Mesendoderm (in vitro differentiated cells): Measurements from ENCODE around the gene ZGLP1.
A peak's percentile ranks its signal among the peaks of the same experiment; 100 is the strongest.

Experiments
- DNase-seq: peaks from one replicate; pipeline ENCODE4 v3.0.0; 2013
- H2AK5ac ChIP-seq: 2 replicates; pipeline ENCODE4 v1.6.1; 2013; ENCODE audit warnings: low read length, inconsistent platforms
- H2BK120ac ChIP-seq: 2 replicates; pipeline ENCODE4 v1.6.1; 2013; ENCODE audit warnings: low read depth, mild to moderate bottlenecking, low read length, moderate library complexity, mixed read lengths
- H2BK15ac ChIP-seq: replicated peaks from 2 replicates; pipeline ENCODE4 v1.6.1; 2013; ENCODE audit warnings: low read depth, mild to moderate bottlenecking, moderate library complexity
- H2BK5ac ChIP-seq: 2 replicates; pipeline ENCODE4 v1.6.1; 2013; ENCODE audit warnings: low read length, inconsistent platforms
- H3K18ac ChIP-seq: 2 replicates; pipeline ENCODE4 v1.6.1; 2013; ENCODE audit warnings: mild to moderate bottlenecking, low read length, mixed read lengths
- H3K23ac ChIP-seq: one replicate; pipeline ENCODE4 v1.6.1; 2013; ENCODE audit warnings: low read length
- H3K27ac ChIP-seq: 2 replicates; pipeline ENCODE4 v1.5.1; 2013; ENCODE audit warnings: low read depth, mild to moderate bottlenecking, inconsistent platforms, low read length, moderate library complexity
- H3K27me3 ChIP-seq: 2 replicates; pipeline ENCODE4 v1.6.1; 2013; ENCODE audit warnings: low read length, control low read depth, mild to moderate bottlenecking, inconsistent platforms; ENCODE audit not compliant: insufficient read depth, poor library complexity
- H3K36me3 ChIP-seq: 2 replicates; pipeline ENCODE4 v1.6.1; 2013; ENCODE audit warnings: low read length, inconsistent platforms; ENCODE audit not compliant: control insufficient read depth, insufficient read depth
- H3K4ac ChIP-seq: one replicate; pipeline ENCODE4 v1.6.1; 2013; ENCODE audit warnings: low read depth, mild to moderate bottlenecking, low read length, moderate library complexity
- H3K4me1 ChIP-seq: 2 replicates; pipeline ENCODE4 v1.6.1; 2013; ENCODE audit warnings: low read depth, low read length, inconsistent platforms; ENCODE audit not compliant: control insufficient read depth
- H3K4me2 ChIP-seq: 2 replicates; pipeline ENCODE4 v1.6.1; 2013; ENCODE audit warnings: low read length
- H3K4me3 ChIP-seq: 2 replicates; pipeline ENCODE4 v1.5.1; 2013; ENCODE audit warnings: mild to moderate bottlenecking, low read length
- H3K56ac ChIP-seq: one replicate; pipeline ENCODE4 v1.6.1; 2013; ENCODE audit warnings: low read length
- H3K79me1 ChIP-seq: 2 replicates; pipeline ENCODE4 v1.6.1; 2013; ENCODE audit warnings: low read length, inconsistent platforms
- H3K79me2 ChIP-seq: 2 replicates; pipeline ENCODE4 v1.6.1; 2013; ENCODE audit warnings: mild to moderate bottlenecking, low read length; ENCODE audit not compliant: control insufficient read depth, insufficient read depth
- H3K9ac ChIP-seq: 2 replicates; pipeline ENCODE4 v1.6.1; 2013; ENCODE audit warnings: low read length, inconsistent platforms
- H4K5ac ChIP-seq: one replicate; pipeline ENCODE4 v1.6.1; 2013; ENCODE audit warnings: low read length
- H4K8ac ChIP-seq: one replicate; pipeline ENCODE4 v1.6.1; 2013; ENCODE audit warnings: low read depth, mild to moderate bottlenecking, control low read depth, low read length, moderate library complexity
- WGBS: extraction: QIAGEN DNeasy Blood & Tissue Kit; methylation state at CpG from one replicate; pipeline ENCODE4 v1.1.7; 2013; ENCODE audit warnings: low lambda C conversion rate, missing lambda C conversion rate; ENCODE audit not compliant: insufficient coverage; ENCODE audit errors: extremely low coverage; 5-methylcytosine and 5-hydroxymethylcytosine counted together

The ZGLP1 gene

GRCh38 chr19:10289836-10290356 is 19.7 kb downstream of the ZGLP1 start, which contains the start of gene ICAM5:
ICAM5 (plus strand) TSS chr19:10289952; CDS start chr19:10290044, 92 bp downstream.
- Histone ChIP-seq H3K4me1 (peaks cover 5% of the 10 kb centered on the region), H3K9ac (peak within 1 kb of the TSS; percentile 36), H3K27ac (no peak within 1 kb of the TSS), H2BK15ac (no peak within 1 kb of the TSS), H3K18ac (no peak within 1 kb of the TSS), H2BK5ac (no peak within 1 kb of the TSS), H3K79me1 (no peaks in the 10 kb centered on the region), H3K23ac (peak within 1 kb of the TSS; percentile 66), H3K4me2 (peak within 1 kb of the TSS; percentile 80), H4K5ac (no peak within 1 kb of the TSS), H3K56ac (peak within 1 kb of the TSS; percentile 81), H3K36me3 (no peaks in the 10 kb centered on the region), H2BK120ac (no peak within 1 kb of the TSS), H2AK5ac (no peak within 1 kb of the TSS), H3K79me2 (no peaks in the 10 kb centered on the region), H3K27me3 (peaks cover 43% of the 10 kb centered on the region), H3K4me3 (peak within 1 kb of the TSS; percentile 7), H3K4ac (no peak within 1 kb of the TSS), H4K8ac (no peak within 1 kb of the TSS)
- no CpG with 5 or more reads among the region's 45 CpGs for WGBS
- no peak for DNase-seq

GRCh38 chr19:10289167-10289835 is 20.3 kb downstream of the ZGLP1 start:
- H3K27me3 ChIP-seq: peaks cover 43% of the 10 kb centered on the region
- peak overlapping the region; percentile 80 for H3K4me2 ChIP-seq
- H3K79me2 ChIP-seq: no peaks in the 10 kb centered on the region
- no peak overlapping the region for H3K23ac ChIP-seq
- WGBS: no CpG with 5 or more reads among the region's 50 CpGs
- peak overlapping the region; percentile 81 for H3K56ac ChIP-seq
- H3K9ac ChIP-seq: no peak overlapping the region
- peaks cover 5% of the 10 kb centered on the region for H3K4me1 ChIP-seq
- H3K18ac ChIP-seq: no peak overlapping the region
- peak; percentile 58 for DNase-seq
- no peak overlapping the region for H2BK15ac ChIP-seq
- no peaks in the 10 kb centered on the region for H3K36me3 ChIP-seq
- H3K4me3 ChIP-seq: peak overlapping the region; percentile 7
- no peak overlapping the region for H4K8ac ChIP-seq
- H2BK5ac ChIP-seq: no peak overlapping the region
- H3K79me1 ChIP-seq: no peaks in the 10 kb centered on the region
- no peak overlapping the region for H2BK120ac ChIP-seq
- H2AK5ac ChIP-seq: no peak overlapping the region
- no peak overlapping the region for H3K4ac ChIP-seq
- no peak overlapping the region for H4K5ac ChIP-seq
- no peak overlapping the region for H3K27ac ChIP-seq

GRCh38 chr19:10288662-10289166 is 20.9 kb downstream of the ZGLP1 start:
- no peak overlapping the region for H4K5ac ChIP-seq
- DNase-seq: peak; percentile 67
- no peak overlapping the region for H3K18ac ChIP-seq
- peak overlapping the region; percentile 81 for H3K56ac ChIP-seq
- no peak overlapping the region for H3K4me3 ChIP-seq
- no peak overlapping the region for H2BK5ac ChIP-seq
- peaks cover 38% of the 10 kb centered on the region for H3K27me3 ChIP-seq
- H2AK5ac ChIP-seq: no peak overlapping the region
- H3K79me2 ChIP-seq: no peaks in the 10 kb centered on the region
- WGBS: no CpG with 5 or more reads among the region's 23 CpGs
- no peak overlapping the region for H3K23ac ChIP-seq
- peaks cover 5% of the 10 kb centered on the region for H3K4me1 ChIP-seq
- H2BK15ac ChIP-seq: no peak overlapping the region
- H3K79me1 ChIP-seq: no peaks in the 10 kb centered on the region
- no peak overlapping the region for H3K4ac ChIP-seq
- no peak overlapping the region for H2BK120ac ChIP-seq
- no peaks in the 10 kb centered on the region for H3K36me3 ChIP-seq
- H3K9ac ChIP-seq: peak overlapping the region; percentile 42
- H4K8ac ChIP-seq: no peak overlapping the region
- H3K4me2 ChIP-seq: peak overlapping the region; percentile 80
- no peak overlapping the region for H3K27ac ChIP-seq

- H3K27me3 ChIP-seq: peaks cover 31% of the 10 kb centered on the region
Observed at GRCh38 chr19:10286803-10287737, 22.5 kb downstream of the ZGLP1 start, which contains the start of gene ICAM4. ICAM4 (plus strand) TSS chr19:10286955; CDS start chr19:10287013, 58 bp downstream.

GRCh38 chr19:10285393-10285792 is 24.2 kb downstream of the ZGLP1 start:
- DNase-seq: no peak
- H3K18ac ChIP-seq: no peak overlapping the region
- peaks cover 15% of the 10 kb centered on the region for H3K27me3 ChIP-seq
- peaks cover 2% of the 10 kb centered on the region for H3K4me1 ChIP-seq
- no peak overlapping the region for H4K5ac ChIP-seq
- no peak overlapping the region for H2BK5ac ChIP-seq
- no peaks in the 10 kb centered on the region for H3K79me1 ChIP-seq
- H3K23ac ChIP-seq: no peak overlapping the region
- WGBS: no CpG with 5 or more reads among the region's 4 CpGs
- H2AK5ac ChIP-seq: no peak overlapping the region
- no peak overlapping the region for H2BK15ac ChIP-seq
- no peak overlapping the region for H3K4me2 ChIP-seq
- no peak overlapping the region for H3K56ac ChIP-seq
- H3K79me2 ChIP-seq: no peaks in the 10 kb centered on the region
- no peak overlapping the region for H3K4ac ChIP-seq
- no peak overlapping the region for H3K9ac ChIP-seq
- H3K4me3 ChIP-seq: no peak overlapping the region
- H3K27ac ChIP-seq: no peak overlapping the region
- H2BK120ac ChIP-seq: no peak overlapping the region
- no peaks in the 10 kb centered on the region for H3K36me3 ChIP-seq
- H4K8ac ChIP-seq: no peak overlapping the region

More at GRCh38 chr19:10286803-10287737, 22.5 kb downstream of the ZGLP1 start, which contains the start of gene ICAM4:
- Histone ChIP-seq H2AK5ac (no peak within 1 kb of the TSS), H3K4me2 (peak within 1 kb of the TSS; percentile 75), H3K36me3 (no peaks in the 10 kb centered on the region), H3K4me3 (no peak within 1 kb of the TSS), H3K27ac (no peak within 1 kb of the TSS), H3K9ac (peak within 1 kb of the TSS; percentile 55), H3K18ac (no peak within 1 kb of the TSS), H3K4ac (no peak within 1 kb of the TSS), H3K56ac (peak within 1 kb of the TSS; percentile 83), H4K5ac (no peak within 1 kb of the TSS), H3K79me1 (no peaks in the 10 kb centered on the region), H2BK120ac (no peak within 1 kb of the TSS), H2BK5ac (no peak within 1 kb of the TSS), H3K79me2 (no peaks in the 10 kb centered on the region), H3K23ac (no peak within 1 kb of the TSS), H2BK15ac (no peak within 1 kb of the TSS), H3K4me1 (peaks cover 5% of the 10 kb centered on the region), H4K8ac (no peak within 1 kb of the TSS)
- no CpG with 5 or more reads among the region's 59 CpGs for WGBS
- DNase-seq: peak; percentile 68
